Erythroblast (primary cell): ENCODE results near the gene COQ4.

Source experiments
- DNase-seq, 2 experiments: peaks; one replicate each; lab custom pipeline; 2025; lab: John Stamatoyannopoulos, UW
- GATA1 ChIP-seq: IDR thresholded peaks from 2 replicates; pipeline ENCODE4 v1.6.1; 2011; ENCODE audit warnings: low read depth, mild to moderate bottlenecking, control low read depth, low read length, moderate library complexity
- POLR2A ChIP-seq: IDR thresholded peaks from 2 replicates; pipeline ENCODE4 v1.6.1; 2011; ENCODE audit warnings: mild to moderate bottlenecking, low read length

Gene COQ4

DNA sequence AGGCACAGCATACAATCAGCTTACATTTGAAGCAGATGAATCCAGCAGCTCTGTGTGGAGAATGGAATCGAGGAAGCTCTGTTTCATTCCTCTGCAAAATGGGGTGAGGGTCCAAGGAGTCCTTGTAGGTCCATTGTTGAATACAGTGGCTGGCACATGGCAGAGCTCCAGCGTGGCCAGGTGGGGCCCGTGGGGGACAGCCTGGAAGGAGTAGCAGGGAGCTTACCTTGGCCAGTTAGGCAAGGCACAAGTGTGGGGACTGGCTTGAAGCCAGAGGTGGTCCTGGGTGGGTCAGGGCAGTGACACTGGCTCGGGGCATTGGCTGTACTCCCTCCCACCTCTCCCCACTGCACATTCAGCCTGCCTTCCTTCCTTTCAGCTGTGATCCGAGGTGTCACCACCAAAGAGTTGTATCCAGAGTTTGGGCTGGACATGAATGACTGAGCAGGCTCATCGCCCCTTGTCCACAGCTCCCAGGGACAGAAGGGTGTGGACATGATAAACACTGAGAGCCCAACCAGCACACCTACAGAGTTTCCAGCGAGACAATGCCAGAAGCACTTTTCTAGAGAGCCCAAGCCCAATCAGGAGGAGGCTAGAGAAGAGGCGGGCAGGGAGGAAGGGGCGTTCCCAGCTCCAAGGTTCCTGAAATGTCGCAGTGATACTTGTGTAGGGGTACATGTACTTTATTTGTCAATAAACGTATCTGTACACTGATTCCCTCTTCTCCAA lies 34.2 kb upstream of the COQ4 start:
- TF ChIP-seq GATA1 = no peak

DNA sequence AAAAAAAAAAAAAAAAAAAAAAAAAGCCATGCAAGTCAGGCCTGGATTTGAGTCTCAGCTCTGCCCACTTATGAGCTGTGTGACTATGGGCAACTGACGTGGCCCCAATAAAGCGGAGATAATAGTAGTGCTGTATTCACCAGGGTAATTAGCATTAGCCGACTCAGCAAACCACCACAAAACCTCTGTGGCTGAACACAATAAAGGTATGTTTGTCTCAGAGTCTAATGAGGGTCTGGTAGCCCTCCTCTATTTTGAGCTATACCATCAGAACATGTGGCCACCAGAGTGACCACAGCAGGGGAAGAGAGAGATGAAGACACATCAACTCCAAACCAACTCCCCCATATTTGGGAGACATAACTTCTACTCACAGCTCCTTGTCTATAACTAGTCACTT lies 30.6 kb upstream of the COQ4 start:
- DNase-seq = no peak
- TF ChIP-seq POLR2A = no peak
- TF ChIP-seq GATA1 = no peak

More for the DNA sequence above, 34.2 kb upstream of the COQ4 start:
- DNase-seq = no peak

GRCh38 chr9:128293091-128293490 lies 29.5 kb upstream of the COQ4 start:
- DNase-seq = no peak
- TF ChIP-seq POLR2A (no peak), GATA1 (no peak)

DNA sequence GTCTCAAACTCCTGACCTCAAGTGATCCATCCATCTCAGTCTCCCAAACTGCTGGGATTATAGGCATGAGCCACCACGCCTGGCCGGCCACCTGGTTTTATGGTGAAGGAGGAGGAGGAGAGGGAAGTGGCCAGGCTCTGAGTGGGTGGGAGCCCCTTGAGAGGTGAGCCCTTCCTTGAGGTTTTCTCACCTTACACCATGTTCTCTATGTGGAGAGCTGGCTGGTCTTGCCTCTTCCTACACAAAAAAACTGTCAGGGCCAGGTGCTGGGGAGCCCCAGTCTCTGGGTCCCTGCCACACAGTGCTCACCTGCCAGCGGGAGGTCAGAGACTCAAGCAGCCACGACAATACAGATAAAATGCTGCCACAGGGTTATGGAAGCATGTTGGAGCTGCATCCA lies 28.5 kb upstream of the COQ4 start:
- TF ChIP-seq POLR2A (no peak), GATA1 (no peak)
- no peak for DNase-seq

- TF ChIP-seq GATA1 (no peak), POLR2A (no peak)
- peak; percentile 83 to 93 for DNase-seq
Observed at GRCh38 chr9:128296340-128297220, 26.1 kb upstream of the COQ4 start.

GRCh38 chr9:128297221-128297773 lies 25.3 kb upstream of the COQ4 start:
- DNase-seq = no peak
- no peak for TF ChIP-seq POLR2A
- TF ChIP-seq GATA1 = no peak

DNA sequence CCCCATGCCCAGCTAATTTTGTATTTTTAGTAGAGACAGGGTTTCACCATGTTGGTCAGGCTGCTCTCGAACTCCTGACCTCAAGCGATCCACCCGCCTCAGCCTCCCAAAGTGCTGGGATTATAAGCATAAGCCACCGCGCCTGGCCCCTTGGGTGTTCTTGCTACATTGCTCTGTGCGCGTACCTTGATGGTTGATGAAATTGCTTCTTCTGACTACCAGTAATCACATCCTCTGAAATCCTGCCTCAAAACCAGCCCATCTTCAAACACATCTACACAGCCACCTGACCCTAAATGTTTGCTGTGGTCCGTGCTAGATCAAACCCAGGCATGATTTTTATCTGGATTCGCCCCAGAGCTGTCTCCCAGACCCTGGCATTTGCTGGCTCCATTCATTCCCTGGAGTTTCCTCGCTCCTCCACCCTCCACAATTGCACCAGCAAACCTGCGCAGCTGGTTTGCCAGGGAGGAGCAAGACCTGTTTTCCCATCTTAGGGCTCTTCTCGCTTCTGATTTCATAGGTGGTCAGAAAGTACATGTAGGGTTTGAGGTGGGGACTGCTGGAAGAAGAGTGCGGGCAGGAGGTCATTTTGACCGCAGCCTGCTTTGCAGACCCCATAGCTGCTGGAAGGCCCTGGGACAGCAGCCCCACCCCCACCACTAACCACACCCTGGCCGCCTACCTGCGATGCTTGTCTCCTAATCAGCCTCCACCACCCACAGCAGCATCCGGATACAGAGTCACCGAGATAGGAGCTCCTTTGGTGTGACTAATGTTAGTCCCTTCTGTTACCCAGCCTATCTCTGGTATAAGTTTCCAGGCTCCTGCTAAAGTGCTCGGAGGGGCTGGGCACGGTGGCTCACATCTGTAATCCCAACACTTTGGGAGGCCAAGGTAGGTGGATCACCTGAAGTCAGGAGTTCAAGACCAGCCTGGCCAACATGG lies 23.8 kb upstream of the COQ4 start:
- peak in 1 of 2 experiments; percentile 16 for DNase-seq
- no peak for TF ChIP-seq GATA1
- no peak for TF ChIP-seq POLR2A

- TF ChIP-seq POLR2A (no peak), GATA1 (no peak)
- DNase-seq = no peak
Observed at GRCh38 chr9:128304136-128304970, 18.3 kb upstream of the COQ4 start.

- no peak for TF ChIP-seq POLR2A
- TF ChIP-seq GATA1 = no peak
- DNase-seq = no peak
Observed at GRCh38 chr9:128304971-128305288, 17.7 kb upstream of the COQ4 start.

DNA sequence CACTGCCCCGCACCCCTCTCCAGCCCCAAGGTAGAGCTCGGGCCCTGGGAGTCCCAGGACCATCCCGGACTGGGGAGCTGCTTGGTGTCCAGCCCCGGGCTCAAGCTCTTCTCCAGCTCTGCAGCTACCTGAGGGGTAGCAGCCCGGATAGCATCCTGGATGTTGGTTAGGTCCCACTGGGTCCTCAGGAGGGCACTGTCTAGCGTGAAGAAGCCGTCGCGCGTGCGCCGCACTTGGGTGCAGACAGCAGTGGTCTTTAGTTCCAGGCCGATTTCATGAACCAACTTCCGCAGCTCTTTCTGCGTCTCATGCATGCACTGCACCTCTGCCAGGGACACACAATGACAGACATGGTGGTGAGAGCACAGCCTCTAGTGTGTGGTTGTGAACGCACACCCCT lies 13.1 kb upstream of the COQ4 start:
- TF ChIP-seq POLR2A (no peak), GATA1 (no peak)
- DNase-seq = no peak

GRCh38 chr9:128310461-128310860 lies 12.2 kb upstream of the COQ4 start:
- no peak for TF ChIP-seq GATA1
- TF ChIP-seq POLR2A = no peak
- peak; percentile 51 to 69 for DNase-seq

- TF ChIP-seq POLR2A = no peak
- TF ChIP-seq GATA1 = no peak
- DNase-seq = no peak
Observed at GRCh38 chr9:128314697-128315096, 7.9 kb upstream of the COQ4 start.

GRCh38 chr9:128316421-128316820 lies 6.2 kb upstream of the COQ4 start:
- TF ChIP-seq GATA1 (no peak), POLR2A (no peak)
- no peak for DNase-seq
